H1 (cell line): Measurements from ENCODE around the gene EPN3. TPM values are rescaled to one million over a fixed set of nuclear protein-coding genes. Genes with fewer than 3 reads are reported as not detected.

ENCODE experiments used
- BACH1 ChIP-seq: IDR thresholded peaks from 2 replicates; pipeline ENCODE4 v1.6.1; 2012; ENCODE audit warnings: low read length, improper control_type of control experiment
- CHD2 ChIP-seq: IDR thresholded peaks from 2 replicates; pipeline ENCODE4 v1.6.1; 2012; ENCODE audit warnings: low read length, improper control_type of control experiment
- CTBP2 ChIP-seq: IDR thresholded peaks from 2 replicates; pipeline ENCODE4 v1.7.0; 2011; ENCODE audit warnings: borderline replicate concordance, mild to moderate bottlenecking, moderate library complexity, mixed read lengths, low read length; ENCODE audit not compliant: insufficient read depth, insufficient read length
- EGR1 ChIP-seq: IDR thresholded peaks from 2 replicates; pipeline ENCODE4 v1.6.1; 2011; ENCODE audit warnings: low read depth, low read length, borderline replicate concordance
- FOSL1 ChIP-seq: IDR thresholded peaks from 2 replicates; pipeline ENCODE4 v1.6.1; 2011; ENCODE audit warnings: mild to moderate bottlenecking, low read depth, low read length, moderate library complexity; ENCODE audit not compliant: insufficient read depth
- GTF2F1 ChIP-seq: IDR thresholded peaks from 2 replicates; pipeline ENCODE4 v1.6.1; 2012; ENCODE audit warnings: low read depth, low read length, improper control_type of control experiment, borderline replicate concordance
- JUN ChIP-seq: IDR thresholded peaks from 2 replicates; pipeline ENCODE4 v1.6.1; 2011; ENCODE audit warnings: low read depth, mild to moderate bottlenecking, improper control_type of control experiment, low read length
- NANOG ChIP-seq: IDR thresholded peaks from 2 replicates; pipeline ENCODE4 v1.6.1; 2011; ENCODE audit warnings: low read length, low read depth, mild to moderate bottlenecking, inconsistent platforms; ENCODE audit not compliant: insufficient read depth, poor library complexity, severe bottlenecking
- SIRT6 ChIP-seq: IDR thresholded peaks from one replicate; pipeline ENCODE4 v1.7.1; 2012; ENCODE audit warnings: low read length, inconsistent platforms
- SP2 ChIP-seq: IDR thresholded peaks from 2 replicates; pipeline ENCODE4 v1.6.1; 2012; ENCODE audit warnings: mild to moderate bottlenecking, low read length, inconsistent platforms
- polyA plus RNA-seq, 7 experiments: library from polyadenylated mRNA; depleted of rRNA in 3 of 7; stranded (reverse) in 5 of 7; unstranded in 2 of 7; fragments of >200 nt in 5 of 7; fragments of 200-250 nt in 2 of 7; gene quantifications; 1 replicate in 5 of 7; 2 replicates in 1 of 7; 4 replicates in 1 of 7; pipeline versions ENCODE4 v1.2.1 to v1.2.3, GENCODE V29; 2011 to 2013; ENCODE audit warnings: missing spikeins in 2 of 7, mixed read lengths in 2 of 7
- total RNA-seq: library from RNA; stranded (reverse); fragmentation: NEBNext Ultra II Directional; extraction: Animal tissue kit (Norgen Biotek cat#: 25700); gene quantifications from 2 replicates; pipeline ENCODE4 v1.2.1, GENCODE V29; 2021
- TF ChIP-seq, protein P1 (sequence below): fragments of 300-600 bp; sonication (generic); IDR thresholded peaks from 2 replicates; pipeline ENCODE4 v1.7.1; 2012; ENCODE audit warnings: low read length, moderate library complexity, mild to moderate bottlenecking, inconsistent platforms; ENCODE audit not compliant: insufficient replicate concordance

EPN3 gene
- total and polyA plus RNA-seq, 2 of the 8 experiments (the other 6 are each of a cell fraction or from before 2014, with no cell fraction given): 6.7 to 7.9 TPM

GRCh38 chr17:50581316-50581715, 48.8 kb downstream of the EPN3 start (continued):
- TF ChIP-seq, protein P1, sequence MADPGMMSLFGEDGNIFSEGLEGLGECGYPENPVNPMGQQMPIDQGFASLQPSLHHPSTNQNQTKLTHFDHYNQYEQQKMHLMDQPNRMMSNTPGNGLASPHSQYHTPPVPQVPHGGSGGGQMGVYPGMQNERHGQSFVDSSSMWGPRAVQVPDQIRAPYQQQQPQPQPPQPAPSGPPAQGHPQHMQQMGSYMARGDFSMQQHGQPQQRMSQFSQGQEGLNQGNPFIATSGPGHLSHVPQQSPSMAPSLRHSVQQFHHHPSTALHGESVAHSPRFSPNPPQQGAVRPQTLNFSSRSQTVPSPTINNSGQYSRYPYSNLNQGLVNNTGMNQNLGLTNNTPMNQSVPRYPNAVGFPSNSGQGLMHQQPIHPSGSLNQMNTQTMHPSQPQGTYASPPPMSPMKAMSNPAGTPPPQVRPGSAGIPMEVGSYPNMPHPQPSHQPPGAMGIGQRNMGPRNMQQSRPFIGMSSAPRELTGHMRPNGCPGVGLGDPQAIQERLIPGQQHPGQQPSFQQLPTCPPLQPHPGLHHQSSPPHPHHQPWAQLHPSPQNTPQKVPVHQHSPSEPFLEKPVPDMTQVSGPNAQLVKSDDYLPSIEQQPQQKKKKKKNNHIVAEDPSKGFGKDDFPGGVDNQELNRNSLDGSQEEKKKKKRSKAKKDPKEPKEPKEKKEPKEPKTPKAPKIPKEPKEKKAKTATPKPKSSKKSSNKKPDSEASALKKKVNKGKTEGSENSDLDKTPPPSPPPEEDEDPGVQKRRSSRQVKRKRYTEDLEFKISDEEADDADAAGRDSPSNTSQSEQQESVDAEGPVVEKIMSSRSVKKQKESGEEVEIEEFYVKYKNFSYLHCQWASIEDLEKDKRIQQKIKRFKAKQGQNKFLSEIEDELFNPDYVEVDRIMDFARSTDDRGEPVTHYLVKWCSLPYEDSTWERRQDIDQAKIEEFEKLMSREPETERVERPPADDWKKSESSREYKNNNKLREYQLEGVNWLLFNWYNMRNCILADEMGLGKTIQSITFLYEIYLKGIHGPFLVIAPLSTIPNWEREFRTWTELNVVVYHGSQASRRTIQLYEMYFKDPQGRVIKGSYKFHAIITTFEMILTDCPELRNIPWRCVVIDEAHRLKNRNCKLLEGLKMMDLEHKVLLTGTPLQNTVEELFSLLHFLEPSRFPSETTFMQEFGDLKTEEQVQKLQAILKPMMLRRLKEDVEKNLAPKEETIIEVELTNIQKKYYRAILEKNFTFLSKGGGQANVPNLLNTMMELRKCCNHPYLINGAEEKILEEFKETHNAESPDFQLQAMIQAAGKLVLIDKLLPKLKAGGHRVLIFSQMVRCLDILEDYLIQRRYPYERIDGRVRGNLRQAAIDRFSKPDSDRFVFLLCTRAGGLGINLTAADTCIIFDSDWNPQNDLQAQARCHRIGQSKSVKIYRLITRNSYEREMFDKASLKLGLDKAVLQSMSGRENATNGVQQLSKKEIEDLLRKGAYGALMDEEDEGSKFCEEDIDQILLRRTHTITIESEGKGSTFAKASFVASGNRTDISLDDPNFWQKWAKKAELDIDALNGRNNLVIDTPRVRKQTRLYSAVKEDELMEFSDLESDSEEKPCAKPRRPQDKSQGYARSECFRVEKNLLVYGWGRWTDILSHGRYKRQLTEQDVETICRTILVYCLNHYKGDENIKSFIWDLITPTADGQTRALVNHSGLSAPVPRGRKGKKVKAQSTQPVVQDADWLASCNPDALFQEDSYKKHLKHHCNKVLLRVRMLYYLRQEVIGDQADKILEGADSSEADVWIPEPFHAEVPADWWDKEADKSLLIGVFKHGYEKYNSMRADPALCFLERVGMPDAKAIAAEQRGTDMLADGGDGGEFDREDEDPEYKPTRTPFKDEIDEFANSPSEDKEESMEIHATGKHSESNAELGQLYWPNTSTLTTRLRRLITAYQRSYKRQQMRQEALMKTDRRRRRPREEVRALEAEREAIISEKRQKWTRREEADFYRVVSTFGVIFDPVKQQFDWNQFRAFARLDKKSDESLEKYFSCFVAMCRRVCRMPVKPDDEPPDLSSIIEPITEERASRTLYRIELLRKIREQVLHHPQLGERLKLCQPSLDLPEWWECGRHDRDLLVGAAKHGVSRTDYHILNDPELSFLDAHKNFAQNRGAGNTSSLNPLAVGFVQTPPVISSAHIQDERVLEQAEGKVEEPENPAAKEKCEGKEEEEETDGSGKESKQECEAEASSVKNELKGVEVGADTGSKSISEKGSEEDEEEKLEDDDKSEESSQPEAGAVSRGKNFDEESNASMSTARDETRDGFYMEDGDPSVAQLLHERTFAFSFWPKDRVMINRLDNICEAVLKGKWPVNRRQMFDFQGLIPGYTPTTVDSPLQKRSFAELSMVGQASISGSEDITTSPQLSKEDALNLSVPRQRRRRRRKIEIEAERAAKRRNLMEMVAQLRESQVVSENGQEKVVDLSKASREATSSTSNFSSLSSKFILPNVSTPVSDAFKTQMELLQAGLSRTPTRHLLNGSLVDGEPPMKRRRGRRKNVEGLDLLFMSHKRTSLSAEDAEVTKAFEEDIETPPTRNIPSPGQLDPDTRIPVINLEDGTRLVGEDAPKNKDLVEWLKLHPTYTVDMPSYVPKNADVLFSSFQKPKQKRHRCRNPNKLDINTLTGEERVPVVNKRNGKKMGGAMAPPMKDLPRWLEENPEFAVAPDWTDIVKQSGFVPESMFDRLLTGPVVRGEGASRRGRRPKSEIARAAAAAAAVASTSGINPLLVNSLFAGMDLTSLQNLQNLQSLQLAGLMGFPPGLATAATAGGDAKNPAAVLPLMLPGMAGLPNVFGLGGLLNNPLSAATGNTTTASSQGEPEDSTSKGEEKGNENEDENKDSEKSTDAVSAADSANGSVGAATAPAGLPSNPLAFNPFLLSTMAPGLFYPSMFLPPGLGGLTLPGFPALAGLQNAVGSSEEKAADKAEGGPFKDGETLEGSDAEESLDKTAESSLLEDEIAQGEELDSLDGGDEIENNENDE: no peak
- TF ChIP-seq EGR1 (no peak), CTBP2 (no peak), BACH1 (no peak), SP2 (no peak), SIRT6 (no peak), GTF2F1 (no peak), CHD2 (no peak), FOSL1 (no peak), JUN (no peak), NANOG (no peak)
